NCI-H526 treated with DMSO at 0.1 percent for 48 hours (cell line): Measurements from ENCODE around the gene CERS6.
A peak's percentile ranks its signal among the peaks of the same experiment; 100 is the strongest.
"Not testable (repeated sequence)": the region's sequence is repeated elsewhere in the genome, so short reads cannot be mapped to it uniquely, and the experiment has no call there.

ENCODE experiments used
- DNase-seq: peaks from one replicate; lab custom pipeline; 2025; lab: John Stamatoyannopoulos, UW

Gene CERS6

GRCh38 chr2:168455645-168456520, at the start of gene CERS6:
CERS6 (plus strand) TSS chr2:168456272; CDS start chr2:168456449, 177 bp downstream.
- peak; percentile 88 for DNase-seq

- DNase-seq: not testable (repeated sequence)
Measured at GRCh38 chr2:168412301-168412700, 43.8 kb upstream of the CERS6 start.

DNA sequence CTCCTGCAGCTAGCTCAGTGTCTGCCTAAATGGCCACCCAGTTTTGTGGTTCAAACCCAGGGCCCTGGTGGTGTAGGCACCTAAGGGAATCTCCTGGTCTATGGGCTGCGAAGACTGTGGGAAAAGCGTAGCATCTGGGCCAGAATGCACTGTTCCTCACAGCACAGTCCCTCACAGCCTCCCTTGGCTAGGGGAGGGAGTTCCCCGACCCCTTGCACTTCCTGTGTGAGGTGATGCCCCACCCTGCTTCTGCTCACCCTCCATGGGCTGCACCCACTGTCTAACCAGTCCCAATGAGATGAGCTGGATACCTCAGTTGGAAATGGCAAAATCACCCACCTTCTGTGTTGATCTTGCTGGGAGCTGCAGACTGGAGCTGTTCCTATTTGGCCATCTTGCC, 43.0 kb upstream of the CERS6 start:
- not testable (repeated sequence) for DNase-seq

GRCh38 chr2:168416555-168416954, 39.5 kb upstream of the CERS6 start:
- no peak for DNase-seq

GRCh38 chr2:168422584-168422983, 33.5 kb upstream of the CERS6 start:
- no peak for DNase-seq

DNA sequence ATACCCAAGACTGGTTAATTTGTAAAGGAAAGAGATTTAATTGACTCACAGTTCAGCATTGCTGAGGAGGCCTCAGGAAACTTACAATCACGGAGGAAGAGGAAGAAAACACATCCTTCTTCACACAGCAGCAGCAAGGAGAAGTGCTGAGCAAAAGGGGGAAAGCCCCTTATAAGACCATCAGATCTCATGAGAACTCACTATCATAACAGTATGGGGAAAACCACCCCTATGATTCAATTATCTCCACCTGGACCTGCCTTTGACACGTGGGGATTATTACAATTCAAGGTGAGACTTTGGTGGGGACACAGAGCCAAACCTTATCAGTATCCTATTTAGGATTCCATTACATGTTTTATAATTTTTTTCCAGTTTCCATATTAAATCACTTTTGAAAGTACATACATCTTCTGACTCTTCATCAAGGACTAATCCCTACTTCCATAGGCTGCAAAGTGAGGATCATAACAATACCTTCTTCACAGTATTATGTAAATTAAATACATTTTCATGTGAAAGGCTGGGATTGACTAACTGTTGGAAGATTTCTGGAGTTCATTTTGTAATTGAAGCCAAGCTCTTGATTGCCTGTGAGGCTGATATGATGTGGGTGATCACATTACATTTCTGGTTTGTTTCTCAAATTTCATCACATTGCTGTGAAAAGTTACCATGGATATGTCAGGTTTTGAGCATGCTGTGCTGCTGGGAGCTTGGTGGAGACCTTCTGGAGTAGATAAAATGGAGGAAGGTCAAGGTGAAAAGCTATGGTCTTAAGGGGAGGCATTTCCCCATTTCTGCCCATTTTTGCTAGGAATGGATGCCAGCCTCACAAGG, 31.7 kb upstream of the CERS6 start:
- no peak for DNase-seq

GRCh38 chr2:168424971-168425370, 31.1 kb upstream of the CERS6 start:
- DNase-seq: no peak

DNA sequence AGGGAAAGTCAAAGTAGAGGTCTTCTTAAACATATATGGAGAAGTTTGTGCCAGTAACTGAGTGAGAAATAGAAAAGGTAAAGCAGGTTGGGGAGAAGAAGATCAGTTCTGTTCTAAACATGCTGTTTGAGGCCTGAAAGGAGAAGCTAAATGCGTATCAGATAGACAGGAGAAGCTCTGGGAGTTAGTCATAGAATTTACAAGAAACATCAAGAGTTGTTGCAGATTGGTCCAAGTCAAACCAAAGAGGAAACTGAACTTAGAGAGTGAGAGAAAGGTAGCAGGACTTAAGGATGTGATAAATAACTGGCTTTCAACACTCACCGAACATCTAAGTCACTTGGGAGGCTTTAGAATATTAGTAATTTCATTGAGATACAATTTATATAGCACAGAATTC, 29.2 kb upstream of the CERS6 start:
- no peak for DNase-seq

- no peak for DNase-seq
Measured at GRCh38 chr2:168427451-168427850, 28.6 kb upstream of the CERS6 start.

- DNase-seq: no peak
Measured at GRCh38 chr2:168428431-168428830, 27.6 kb upstream of the CERS6 start.

DNA sequence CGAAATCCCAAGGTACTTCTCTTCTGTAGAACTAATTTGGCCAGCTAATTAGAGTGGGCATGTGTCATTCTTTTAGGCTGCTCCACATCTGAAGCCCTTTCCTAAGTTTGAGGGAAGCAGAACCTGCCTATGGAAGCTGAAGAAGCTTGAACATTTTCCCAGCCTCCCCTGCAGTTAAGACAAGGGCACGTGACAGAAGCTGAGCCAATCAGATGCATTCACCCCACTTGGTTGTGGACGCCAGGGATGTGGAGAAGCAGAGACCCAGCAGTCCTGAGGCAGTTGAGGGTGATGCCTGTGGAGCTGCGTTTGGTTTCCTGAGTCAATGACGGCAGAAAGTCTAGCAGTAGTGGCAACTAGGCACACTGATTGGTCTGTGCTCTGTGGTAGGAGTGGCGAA, 26.1 kb upstream of the CERS6 start:
- DNase-seq: no peak

GRCh38 chr2:168430431-168430830, 25.6 kb upstream of the CERS6 start:
- no peak for DNase-seq

- DNase-seq: no peak
Measured at GRCh38 chr2:168431301-168432024, 24.6 kb upstream of the CERS6 start.

DNA sequence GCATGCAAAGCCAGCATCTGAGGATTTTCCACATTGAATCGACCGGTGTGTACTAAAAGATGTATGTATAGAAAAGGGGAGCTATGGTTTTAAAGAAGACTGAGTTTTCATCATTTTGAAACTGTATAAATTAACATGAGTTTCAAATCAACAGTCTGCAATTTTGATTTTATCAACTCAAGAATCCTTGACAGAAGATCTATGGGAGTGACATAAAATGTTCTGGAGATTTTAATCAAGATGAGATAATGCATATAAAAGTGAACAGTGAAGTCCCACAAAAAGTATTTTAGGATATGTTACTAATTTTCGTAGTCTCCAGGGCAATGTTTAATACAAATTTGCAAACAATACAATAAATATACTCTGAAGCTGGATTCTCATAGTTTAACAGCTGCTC, 24.0 kb upstream of the CERS6 start:
- no peak for DNase-seq

DNA sequence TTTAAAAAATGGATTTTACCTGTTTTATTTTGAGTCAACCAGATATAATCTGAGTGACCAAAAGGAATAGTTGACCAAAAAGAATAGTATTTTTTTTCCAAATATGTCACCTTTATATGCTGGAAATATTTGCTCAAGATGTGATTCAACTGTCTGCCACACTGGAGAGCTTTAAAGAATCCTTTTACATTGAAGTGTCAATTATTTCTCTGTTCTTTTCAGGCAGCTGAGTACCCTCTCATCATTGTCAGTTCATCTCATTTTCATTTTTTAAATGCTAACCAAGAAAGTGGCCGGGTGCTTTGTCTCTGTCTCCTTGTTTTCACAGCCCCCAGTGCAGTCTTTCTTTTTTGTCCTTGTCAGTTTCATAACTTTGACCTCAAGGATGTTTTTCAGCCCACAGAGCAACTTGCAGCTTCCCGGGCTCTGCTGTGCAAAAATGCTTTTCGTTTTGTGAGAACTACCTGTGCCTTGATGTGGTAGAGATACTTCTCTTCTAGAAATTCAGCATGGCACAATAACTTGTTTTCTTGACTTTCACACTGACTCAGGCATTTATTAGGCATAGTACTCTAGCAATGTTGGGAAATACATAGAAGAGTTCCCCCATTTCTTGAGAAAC, 23.4 kb upstream of the CERS6 start:
- DNase-seq: no peak

DNA sequence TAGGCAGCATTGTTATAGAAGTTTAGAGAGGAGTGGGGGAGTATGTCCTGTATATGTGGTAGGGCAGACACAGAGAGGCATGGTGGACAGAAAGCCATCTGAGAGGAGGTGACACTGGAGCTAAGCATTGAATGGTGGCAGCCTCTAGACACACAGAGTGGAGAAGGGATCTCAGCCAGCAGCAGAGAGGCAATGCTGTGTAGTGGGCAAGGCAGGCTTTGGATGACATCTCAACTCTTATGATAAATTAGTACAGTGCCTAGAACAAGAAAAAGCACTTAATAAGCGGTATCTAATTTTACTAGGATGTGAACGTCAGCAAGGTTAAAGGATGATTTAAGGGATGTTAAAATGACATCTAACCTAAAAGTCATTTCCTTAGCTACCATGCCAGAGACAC, 22.5 kb upstream of the CERS6 start:
- no peak for DNase-seq

DNA sequence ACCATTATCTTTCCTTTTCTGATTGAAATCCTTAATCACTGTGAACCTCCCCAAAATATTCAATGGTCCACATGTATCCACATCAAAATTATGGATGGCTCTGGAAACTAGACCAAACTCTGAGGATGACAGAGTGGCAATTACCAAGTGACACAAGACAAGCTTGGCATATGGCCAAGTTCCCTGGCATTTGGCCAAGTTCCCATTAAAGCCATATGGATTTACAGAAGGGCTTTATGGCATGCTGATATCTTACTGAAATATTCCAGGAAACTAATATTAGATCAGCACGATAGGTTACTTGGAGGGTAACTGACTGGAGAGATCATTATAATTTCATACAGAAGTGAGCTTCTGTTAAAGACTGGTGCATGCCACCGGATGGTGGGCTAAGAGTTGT, 21.9 kb upstream of the CERS6 start:
- no peak for DNase-seq

DNA sequence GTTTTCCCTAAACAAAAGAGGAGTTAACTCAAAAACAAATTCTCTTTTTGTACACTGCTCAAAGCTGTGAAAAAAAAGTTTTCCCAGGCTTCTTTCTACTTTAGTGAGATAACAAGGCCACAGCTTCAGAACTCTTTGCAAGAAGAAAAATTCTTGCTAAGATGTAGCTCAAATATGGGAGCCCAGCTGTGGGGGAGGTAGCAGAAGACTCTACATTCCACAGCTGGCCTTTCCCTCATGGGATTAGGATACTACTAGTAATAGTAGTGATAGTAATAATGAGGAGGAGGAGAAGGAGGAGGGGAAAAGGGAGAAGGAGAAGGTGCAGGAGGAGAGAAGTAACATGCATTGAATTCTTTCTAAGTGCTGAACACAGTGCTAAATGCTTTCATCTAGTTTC, 19.2 kb upstream of the CERS6 start:
- DNase-seq: no peak

DNA sequence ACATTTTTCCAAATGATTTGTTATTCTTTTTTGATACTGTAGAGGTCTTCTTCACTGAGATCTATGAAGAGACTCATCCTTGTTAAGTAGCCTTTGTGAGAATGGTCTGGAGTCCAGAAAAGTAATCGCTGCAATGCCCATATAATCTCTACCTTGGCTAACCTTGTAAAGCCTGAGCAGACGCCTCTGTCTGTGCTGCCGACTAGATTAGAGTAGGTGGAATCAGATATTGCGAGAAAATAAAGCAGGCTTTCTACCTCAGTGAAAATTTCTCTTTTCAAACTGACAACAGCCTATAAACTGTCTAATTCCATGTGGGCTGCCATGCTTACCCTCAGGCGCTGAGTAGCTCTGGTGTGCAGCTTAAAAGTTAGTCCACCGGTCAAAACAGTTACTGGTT, 17.5 kb upstream of the CERS6 start:
- DNase-seq: no peak

- DNase-seq: no peak
Measured at GRCh38 chr2:168439536-168439935, 16.5 kb upstream of the CERS6 start.

DNA sequence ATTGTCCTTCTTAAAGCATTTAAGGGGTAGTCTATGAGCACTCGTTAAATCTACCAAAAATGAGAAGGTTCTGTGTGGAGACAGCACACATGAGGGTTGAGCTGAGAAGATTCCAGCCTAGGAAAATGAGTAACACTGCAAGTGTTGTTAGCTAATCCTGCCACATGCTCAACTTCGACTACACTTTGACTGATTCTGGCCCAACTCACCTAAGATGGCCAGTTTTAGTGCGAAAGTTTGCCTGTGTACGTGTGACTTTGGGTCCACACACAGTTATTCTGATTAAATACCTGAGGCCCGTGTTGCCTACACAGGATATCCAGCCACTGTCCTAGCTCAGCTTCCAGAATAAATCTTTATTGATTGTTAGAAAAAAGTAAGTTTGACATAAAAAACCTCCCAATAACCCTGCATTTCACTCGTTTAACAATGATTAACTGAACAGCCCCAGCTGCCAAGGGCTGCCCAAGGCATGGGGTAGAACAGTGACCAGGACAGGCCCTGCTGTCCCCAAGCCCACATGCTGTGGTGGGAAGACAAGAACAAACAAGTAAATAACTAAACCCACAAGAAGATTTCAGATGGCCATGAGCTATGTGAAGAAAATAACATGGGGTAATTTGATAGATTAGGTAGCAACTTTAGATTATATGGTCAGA, 14.7 kb upstream of the CERS6 start:
- DNase-seq: no peak
